Stimulated activated CD8-positive, alpha-beta memory T cell treated with anti-CD3 and anti-CD28 coated beads, Interleukin-4, amount 100 ng/mL, for 1 hour (primary cell): Measurements from ENCODE around the gene AMZ1.
"Not testable (repeated sequence)": the region's sequence is repeated elsewhere in the genome, so short reads cannot be mapped to it uniquely, and the experiment has no call there.

Source experiments
- DNase-seq, 2 donors: peaks; one replicate each; pipeline ENCODE4 v3.0.0-alpha.2; 2020; ENCODE audit warnings: low read depth in 2 of 2, low spot score in 1 of 2

AMZ1 gene

DNA sequence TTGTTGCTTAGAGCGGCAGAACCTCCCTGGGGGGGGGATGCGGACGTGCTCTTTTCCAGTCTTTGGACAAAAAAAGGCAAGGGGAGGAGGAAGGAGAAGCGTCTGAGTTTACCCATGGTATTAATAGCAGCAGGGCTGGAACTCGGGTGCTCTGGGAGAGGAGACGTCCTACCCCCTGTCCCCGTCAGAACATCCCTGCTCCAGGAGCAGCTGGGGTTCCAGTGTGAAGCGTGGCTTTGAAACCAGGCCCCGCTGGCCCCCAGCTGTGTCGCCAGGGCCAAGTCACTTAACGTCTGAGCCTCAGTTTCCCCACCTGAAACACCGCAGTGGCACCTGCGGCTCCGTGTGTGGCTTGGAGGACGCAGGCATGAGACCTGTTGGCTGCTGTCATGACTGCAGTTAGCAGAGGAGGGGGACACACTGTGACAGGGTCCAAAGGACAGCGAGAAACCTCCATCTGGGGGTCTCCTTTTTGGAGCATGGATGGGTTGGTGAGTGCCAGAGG, 1.4 kb downstream of the AMZ1 start:
- no peak for DNase-seq

DNA sequence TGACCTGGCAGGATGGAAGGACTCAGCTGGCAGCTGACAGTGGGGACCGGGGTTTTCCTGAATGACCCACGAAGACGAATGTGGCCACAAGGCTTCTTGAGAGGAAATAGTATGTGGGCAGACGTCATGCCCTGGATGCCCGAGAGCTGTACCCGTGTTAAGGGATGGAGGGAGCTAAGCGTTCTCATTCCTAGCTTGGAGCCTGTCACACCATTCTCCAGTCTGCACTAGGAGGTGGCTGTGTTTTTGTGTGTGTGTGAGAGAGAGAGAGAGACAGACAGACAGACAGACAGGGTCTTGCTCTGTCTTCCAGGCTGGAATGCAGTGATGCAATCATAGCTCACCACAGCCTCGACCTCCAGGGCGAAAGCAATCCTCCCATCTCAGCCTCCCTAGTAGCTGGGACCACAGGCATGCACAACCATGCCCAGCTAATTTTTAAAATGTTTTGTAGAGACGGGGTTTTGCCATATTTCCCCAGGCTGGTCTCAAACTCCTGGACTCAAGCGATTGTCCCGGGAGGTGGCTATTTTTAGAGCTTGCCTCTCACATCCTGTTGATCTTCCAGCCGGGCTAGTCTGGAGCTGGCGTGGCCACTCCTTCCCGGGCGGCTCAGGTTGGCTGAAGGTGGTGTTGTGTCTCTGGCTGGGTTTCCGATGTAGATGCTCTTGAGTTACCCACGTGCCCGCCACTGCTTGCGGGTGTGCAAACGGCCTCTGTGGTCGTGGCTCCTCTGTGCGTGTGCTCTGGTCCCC, 2.1 kb downstream of the AMZ1 start:
- DNase-seq, result no peak

DNA sequence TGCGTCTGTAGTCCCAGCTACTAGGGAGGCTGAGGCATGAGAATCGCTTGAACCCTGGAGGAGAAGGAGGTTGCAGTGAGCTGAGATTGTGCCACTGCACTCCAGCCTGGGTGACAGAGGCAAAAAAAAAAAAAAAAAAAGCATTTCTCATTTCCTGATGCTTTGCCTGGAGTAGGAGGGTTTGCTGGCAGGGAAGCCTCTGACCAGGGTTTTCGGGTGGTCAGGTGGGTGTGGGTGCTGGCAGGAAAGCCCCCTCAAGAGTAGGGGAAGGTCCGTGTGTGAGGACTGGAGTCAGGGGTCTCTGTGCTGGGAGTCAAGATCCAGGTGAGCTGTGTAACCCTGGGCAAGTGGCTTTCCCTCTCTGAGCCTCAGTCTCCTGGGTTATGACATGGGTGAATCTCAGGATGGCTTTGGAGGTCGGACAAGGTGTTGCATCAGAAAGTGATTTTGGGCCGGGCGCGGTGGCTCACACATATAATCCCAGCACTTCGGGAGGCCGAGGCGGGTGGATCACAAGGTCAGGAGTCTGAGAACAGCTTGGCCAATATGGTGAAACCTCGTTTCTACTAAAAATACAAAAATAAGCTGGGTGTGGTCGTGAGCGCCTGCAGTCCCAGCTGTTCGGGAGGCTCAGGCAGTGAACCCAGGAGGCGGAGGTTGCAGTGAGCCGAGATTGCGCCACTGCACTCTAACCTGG, 3.2 kb downstream of the AMZ1 start:
- DNase-seq, result no peak

DNA sequence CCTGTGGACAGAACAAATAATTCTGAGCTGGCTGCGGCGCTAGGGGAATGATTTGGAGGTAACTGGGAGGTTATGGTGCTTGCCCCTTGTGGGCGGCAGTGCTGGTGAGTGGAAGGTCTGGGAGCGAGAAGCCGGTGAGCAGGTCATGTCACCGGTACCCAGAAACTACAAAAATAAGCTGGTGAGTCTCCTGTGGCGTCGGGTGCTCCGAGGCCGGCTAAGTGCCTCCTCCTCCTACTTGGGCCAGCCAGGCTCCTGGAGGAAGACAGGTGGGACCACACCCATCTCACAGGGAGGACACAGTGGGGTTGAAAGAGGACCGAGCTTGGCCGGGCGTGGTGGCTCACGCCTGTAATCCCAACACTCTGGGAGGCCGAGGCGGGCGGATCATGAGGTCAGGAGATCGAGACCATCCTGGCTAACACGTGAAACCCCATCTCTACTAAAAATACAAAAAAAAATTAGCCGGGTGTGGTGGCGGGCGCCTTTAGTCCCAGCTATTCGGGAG, 4.0 kb downstream of the AMZ1 start:
- not testable (repeated sequence) for DNase-seq

DNA sequence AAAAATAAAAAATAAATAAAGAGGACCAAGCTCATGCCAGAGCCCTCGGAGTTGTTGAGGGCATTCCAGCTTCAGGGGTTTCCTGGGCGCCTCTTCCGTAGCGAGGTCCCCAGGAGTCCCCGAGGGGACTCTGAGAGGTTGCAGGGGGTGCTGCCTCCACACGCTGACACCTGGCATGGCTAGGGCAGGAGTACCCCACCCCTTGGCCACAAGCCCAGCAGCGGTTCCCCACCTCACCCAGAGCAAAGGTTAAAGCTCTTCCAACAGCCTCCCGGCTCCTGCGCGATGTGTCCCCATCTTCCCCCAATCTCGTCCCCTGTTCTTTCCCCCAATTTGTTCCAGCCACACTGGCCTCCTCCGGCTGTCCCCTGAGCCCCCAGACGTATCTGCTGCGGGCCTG, 4.5 kb downstream of the AMZ1 start:
- no peak for DNase-seq

DNA sequence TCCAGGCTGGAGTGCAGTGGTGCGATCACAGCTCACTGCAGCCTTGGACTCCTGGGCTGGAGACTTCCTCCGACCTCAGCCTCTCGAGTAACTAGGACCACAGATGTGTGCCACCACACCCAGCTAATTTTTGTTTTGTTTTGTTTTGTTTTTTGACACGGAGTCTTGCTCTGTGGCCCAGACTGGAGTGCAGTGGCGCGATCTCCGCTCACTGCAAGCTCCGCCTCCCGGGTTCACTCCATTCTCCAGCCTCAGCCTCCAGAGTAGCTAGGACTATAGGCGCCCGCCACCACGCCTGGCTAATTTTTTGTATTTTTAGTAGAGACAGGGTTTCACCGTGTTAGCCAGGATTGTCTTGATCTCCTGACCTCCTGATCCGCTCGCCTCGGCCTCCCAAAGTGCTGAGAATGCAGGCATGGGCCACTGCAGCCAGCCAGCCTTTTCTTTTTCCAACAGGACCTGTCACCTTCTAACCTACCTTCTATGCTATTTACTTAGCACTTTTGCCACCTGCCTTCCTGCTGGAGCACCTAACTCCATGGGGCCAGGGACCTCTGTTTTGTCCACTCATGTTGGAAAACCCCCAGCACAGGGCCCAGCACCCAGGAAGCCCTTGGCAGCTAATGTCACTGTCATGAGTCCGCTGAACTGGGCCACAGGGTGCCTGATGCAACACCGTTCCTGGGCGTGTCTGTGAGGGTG, 5.6 kb downstream of the AMZ1 start:
- not testable (repeated sequence) for DNase-seq

DNA sequence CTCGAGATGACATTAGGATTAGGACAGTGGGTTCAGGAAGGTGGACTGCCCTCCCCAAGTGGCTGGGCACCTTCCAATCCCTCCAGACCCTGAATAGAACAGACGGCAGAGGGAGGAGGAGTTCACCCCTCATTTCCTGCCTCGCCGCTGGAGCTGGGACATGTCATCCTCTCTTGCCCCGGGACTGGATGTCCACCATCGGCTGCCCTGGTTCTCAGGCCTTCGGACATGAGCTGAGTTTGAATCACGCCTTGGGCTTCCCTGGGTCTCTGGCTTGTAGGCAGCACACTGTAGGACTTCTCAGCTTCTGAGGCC, 6.1 kb downstream of the AMZ1 start:
- not testable (repeated sequence) for DNase-seq

DNA sequence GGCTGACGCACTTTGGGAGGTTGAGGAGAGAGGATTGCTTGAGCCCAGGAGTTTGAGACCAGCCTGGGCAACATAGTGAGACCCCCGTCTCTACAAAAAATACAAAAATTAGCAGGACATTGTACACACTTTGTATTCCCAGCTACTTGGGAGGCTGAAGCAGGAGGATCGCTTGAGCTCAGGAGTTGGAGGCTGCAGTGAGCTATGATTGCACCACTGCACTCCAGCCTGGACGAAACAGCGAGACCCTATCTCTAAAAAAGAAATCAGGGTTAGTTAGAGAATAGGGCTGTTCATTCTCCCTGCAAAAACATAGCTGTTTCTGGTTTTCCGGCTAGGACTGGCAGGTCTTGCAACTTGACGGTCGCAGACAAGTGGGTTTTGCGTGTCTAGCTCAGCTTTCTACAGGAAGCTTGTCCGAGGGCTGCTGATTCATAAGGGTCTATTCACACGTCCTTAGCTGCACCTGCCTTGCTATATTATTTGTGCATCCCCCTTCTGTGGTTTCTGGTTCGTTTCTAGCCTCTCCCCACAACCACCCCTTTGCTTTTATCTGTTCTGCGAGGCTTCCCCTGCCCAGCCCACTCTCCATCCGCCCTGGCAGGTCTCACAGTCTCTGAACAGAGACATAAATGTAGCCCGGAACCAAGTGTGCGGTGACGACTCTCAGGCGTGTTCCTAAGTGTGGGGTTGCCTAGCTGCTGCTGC, 10.7 kb downstream of the AMZ1 start:
- peak; percentile 30 to 39 for DNase-seq

DNA sequence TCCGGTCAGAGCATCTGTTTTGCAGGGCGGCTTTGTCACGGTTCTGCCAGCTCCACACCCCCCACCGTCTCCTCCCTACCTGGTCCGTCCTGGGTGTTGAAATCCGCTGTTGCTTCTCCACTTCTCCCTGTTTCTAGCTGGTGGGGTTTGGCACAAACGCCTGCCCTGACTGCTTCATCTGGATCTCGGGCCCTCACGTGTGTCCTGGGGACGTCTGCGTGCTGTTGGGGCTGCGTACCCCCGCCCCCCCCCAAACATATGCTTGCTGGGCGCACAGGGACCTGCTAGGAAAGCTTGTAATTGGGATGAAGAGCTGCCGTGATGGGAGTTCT, 11.3 kb downstream of the AMZ1 start:
- no peak for DNase-seq

DNA sequence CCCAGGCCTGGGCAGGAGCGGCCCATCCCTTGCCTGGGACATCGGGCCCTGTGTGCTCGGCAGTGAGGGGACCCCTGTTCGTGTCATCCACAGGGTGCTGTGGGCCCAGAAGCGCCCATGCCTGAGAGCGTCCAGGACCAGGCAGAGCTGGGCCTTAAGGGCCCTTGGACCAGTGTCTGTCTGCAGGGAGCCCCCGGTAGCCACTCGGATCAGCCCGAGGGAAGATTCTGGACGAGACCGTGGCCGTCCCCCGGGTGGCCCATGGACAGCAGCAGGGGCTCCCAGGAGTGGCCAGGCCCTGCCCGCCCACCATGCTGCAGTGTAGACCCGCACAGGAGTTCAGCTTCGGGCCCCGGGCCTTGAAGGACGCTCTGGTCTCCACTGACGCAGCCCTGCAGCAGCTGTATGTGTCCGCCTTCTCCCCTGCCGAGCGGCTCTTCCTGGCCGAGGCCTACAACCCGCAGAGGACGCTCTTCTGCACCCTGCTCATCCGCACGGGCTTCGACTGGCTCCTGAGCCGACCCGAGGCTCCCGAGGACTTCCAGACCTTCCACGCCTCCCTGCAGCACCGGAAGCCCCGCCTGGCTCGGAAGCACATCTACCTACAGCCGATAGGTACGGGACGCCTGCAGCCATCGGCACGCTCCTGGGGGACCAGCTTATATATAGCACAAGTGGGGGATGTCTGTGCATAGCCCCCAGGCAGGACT, 12.3 kb downstream of the AMZ1 start:
- DNase-seq, result no peak

DNA sequence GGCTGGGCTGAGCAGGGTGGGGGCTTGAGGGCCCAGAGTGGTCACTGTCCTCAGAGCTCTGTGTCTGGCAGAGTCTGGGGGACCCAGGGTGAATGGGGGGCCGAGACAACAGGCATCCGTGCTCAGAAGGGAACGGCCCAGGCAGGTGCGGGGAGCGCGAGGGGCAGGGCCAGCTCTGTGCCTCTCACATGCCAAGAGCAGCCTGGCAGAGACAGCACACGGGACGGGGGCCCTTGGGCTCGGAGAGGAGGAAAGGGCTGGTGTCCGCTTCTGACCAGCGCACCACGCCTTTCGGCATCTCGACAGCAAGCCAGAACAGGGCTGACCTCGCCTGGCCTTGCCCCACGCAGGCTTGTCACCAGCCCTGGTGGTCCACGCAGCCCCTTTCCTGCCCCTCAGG, 13.4 kb downstream of the AMZ1 start:
- no peak for DNase-seq

DNA sequence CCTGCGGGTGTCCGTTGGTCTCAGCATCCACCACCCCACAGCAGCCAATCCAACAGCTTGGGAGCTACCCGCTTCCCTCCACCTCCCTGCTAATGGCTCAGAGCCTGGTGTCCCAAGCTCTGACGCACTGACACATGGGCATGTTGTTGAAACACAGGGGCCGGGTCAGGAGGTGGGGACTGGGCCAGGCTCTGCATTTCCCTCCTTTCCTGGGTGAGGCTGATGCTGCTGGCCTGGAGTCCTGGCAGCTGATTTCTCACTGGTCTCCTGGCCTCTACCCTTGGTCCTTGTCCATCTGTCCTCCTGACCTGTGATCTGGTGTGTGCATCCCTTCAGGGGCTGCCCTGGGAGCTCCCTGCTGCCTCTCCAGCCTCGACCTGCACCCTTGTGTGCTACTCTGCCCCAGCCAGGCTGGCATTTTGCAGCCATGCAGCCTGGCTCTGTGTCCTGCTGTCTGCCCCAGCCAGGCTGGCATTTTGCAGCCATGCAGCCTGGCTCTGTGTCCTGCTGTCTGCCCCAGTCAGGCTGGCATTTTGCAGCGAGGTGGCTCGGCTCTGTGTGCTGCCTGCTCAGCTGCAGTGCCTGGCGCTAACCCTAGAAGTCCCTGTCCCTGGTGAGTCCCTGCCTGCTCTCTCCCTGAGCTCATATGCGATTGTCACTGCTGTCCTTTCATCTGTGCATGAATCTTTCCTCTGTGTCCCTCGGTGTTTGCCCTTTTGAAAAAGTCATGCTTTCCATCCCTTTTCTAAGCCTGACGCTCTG, 14.0 kb downstream of the AMZ1 start:
- DNase-seq, result no peak

DNA sequence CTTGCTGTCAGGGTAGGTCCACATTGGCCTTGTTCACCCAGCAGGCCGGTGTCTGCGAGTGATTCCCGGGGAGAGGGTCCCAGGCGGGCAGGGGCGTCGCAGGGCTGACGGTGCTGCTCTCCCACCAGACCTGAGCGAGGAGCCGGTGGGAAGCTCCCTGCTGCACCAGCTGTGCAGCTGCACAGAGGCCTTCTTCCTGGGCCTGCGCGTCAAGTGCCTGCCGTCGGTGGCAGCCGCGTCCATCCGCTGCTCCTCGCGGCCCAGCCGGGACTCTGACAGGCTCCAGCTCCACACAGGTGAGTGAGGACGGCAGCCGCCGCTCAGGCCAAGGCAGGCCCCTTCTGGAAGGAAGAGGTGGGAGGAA, 14.6 kb downstream of the AMZ1 start:
- no peak for DNase-seq

DNA sequence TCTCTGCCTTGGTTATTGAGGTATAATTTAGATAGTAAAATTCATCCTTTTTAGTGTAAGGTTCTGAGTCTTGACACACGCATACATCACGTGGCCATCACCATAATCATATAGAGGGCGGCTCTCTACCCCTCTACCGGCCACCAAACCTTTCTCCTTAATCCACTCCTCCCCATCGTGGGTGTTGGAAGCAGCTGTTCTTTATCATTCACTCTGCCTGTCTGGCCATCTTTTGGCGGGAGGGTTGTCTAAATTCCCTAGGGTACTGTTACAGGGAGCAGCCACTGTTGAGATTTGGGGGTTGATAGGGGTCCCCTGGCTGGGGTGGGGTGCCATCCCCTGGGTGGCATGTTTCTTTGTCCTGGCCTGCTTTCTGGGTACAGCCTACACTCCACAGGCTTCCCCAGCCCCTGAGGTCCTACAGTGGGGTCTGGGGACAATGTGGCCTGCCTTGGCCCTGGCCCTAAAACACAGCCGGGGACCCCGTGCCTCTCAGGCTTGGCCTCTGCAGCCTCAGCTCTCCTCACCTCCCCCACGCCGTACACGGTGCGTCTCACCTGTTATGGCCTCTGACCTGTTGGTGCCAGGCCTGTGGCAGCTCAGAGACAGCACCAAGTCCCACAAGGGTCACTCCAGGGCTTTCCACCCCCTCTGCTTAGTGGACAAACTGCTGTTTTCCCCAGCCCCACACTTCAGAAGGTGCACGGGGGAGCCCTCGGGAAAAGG, 17.5 kb downstream of the AMZ1 start:
- DNase-seq, result no peak

DNA sequence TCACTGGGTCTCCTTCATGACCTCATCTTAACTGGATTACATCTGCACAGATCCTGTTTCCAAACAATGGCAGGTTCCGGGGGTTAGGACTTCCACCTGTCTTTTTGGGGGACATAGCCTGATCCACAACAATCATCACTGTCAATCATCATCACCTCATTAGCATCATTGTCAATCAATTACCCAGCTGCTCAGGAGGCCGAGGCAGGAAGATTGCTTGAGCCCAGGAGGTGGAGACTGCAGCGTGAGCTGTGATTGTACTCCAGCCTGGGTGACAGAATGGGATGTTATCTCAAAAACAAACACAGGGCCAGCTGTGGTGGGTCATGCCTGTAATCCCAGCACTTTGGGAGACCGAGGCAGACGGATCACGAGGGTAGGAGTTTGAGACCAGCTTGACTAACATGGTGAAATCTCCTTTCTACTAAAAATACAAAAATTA, 18.7 kb downstream of the AMZ1 start:
- DNase-seq, result no peak

DNA sequence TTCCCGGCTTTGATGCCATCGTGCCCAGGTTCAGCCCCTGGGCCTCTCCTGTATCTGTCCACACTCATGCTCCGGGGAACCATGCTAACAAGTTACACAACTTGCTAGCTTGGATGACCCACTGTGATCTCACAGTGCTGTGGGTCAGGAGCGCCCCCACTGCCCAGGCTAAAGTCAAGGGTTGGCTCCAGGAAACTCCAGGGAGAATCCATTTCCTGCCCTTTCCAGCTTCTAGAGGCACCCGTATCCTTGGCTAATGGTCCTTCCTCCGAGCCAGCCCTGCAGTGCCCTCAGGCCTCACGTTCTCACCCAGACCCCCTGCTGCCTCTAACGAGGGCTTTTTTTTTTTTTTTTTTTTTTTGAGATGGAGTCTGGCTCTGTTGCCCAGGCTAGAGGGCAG, 19.5 kb downstream of the AMZ1 start:
- no peak for DNase-seq

DNA sequence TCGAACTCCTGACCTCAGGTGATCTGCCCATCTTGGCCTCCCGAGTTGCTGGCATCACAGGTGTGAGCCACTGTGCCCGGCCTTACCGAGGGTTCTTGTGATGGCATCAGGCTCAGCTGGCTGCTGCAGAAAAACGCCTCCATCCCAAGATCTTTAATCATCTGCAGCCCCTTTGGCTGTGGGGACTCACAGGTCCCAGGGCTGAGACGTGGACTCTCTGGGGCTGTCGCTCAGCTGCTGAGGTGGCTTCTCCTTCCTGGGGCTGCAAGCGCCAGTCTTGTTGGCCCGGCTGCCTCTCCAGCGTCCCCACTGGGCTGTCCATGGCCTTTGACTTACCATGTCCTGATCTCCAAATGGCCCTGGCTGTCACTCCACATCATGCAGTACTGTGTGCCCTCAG, 20.0 kb downstream of the AMZ1 start:
- no peak for DNase-seq

DNA sequence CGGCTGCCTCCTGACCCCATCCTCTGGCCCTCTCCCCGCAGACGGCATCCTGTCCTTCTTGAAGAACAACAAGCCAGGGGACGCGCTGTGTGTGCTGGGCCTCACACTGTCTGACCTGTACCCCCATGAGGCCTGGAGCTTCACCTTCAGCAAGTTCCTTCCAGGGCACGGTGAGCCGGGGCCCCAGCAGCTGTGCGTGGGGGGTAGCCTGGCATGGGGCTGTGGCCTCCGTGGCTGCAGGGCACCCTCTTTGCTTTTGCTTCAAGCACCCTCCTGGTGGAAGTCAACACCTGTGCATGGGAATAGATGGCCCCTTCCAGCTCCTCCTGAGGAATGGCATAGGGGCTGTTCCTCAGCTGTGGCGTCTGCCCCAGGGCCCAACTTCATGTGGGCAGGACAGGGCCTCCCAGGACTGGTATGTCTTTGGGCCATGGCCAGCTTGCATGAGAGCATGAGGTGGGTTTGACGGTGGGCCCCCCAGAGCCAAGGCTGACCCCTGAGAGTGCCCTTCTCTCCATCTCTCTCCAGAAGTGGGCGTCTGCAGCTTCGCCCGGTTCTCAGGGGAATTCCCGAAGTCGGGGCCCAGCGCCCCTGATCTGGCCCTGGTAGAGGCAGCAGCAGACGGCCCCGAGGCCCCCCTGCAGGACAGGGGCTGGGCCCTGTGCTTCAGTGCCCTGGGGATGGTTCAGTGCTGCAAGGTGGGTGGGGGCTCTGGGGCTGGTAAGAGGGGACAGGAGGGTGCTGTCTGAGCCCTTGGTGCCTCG, 20.7 kb downstream of the AMZ1 start:
- no peak for DNase-seq
